NB4 (cell line): ENCODE results near the gene TEX44.

Experiments used
- CTCF ChIP-seq: IDR thresholded peaks from one replicate; pipeline ENCODE4 v1.5.1; 2012; ENCODE audit warnings: low read depth, low read length
- POLR2A ChIP-seq: IDR thresholded peaks from 2 replicates; pipeline ENCODE4 v1.6.1; 2011; ENCODE audit warnings: mild to moderate bottlenecking; ENCODE audit not compliant: insufficient read length; ENCODE audit errors: extremely low read depth

DNA sequence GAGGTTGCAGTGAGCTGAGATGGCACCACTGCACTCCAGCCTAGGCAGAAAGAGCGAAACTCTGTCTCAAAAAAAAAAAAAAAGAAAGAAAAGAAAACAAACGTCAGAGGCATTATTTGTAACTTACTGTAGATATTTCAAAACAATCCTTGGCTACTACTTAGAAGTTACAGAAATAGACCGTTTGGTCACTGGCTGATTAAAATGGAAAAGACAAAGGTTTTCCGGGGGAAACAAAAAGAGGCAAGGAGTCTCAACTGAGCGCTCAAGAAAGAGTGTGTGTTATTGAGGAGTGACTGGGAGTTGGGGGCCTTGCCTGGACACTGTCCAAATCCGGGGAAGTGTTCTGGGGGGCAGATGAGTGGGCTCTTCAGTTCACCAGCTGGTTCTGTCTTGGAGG is 47.6 kb downstream of the TEX44 start:
- TF ChIP-seq POLR2A = no peak
- TF ChIP-seq CTCF = no peak
